NCI-H2107 (cell line): Measurements from ENCODE around the gene BUB3.
A peak's percentile ranks its signal among the peaks of the same experiment; 100 is the strongest.

Experiments used
- DNase-seq: peaks from one replicate; lab custom pipeline; 2025; lab: John Stamatoyannopoulos, UW

BUB3 gene, protein sequence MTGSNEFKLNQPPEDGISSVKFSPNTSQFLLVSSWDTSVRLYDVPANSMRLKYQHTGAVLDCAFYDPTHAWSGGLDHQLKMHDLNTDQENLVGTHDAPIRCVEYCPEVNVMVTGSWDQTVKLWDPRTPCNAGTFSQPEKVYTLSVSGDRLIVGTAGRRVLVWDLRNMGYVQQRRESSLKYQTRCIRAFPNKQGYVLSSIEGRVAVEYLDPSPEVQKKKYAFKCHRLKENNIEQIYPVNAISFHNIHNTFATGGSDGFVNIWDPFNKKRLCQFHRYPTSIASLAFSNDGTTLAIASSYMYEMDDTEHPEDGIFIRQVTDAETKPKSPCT

DNA sequence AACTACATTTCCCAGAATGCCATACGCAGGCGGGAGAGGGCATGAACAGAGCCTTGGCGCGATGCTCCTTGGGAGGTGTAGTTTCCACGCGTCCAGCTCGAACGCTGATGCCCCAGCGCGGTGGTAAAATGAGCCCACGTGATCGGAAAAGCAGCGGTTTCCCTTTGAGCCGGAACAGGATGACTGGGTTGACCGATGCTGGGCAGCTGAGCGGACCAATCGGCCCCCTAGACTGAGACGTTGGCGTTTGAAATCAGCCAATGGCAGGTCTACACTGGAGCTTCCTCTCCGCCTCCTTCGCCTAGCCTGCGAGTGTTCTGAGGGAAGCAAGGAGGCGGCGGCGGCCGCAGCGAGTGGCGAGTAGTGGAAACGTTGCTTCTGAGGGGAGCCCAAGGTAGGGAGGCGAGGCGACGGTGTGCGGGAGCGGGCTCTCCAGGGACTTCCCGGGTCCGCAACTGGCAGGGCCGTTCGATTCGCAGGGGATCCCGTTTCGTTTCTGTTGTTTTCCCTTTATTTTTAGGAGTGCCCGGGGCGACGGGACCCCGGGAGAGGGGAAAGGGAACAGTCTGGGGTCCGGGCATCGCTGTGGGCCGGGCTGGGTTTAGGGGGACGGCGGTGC, at the start of gene BUB3:
TSS of gene BUB3 (plus strand) at position 311 of the 619 bp plus-strand sequence. CDS start 516 bp downstream, outside the sequence.
- peak; percentile 94 for DNase-seq

DNA sequence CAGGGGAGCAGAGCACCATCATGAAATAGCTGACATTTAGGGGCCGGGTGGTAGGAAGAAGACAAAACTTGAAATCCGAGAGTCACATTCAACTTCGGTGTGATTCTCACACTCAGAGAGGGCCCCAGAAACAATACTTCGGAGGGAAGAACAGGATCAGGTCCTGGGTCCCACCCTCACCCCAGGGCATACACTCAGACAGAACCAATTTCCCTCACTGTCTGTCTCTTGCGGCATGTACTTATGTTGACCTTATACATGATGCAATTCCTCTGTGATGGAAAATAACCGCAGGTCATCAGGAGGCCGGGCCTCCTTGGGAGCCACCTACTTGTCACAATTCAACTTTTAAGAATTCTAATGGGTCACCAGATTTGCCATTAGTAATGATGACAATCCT, 44.7 kb upstream of the BUB3 start:
- DNase-seq, result no peak

DNA sequence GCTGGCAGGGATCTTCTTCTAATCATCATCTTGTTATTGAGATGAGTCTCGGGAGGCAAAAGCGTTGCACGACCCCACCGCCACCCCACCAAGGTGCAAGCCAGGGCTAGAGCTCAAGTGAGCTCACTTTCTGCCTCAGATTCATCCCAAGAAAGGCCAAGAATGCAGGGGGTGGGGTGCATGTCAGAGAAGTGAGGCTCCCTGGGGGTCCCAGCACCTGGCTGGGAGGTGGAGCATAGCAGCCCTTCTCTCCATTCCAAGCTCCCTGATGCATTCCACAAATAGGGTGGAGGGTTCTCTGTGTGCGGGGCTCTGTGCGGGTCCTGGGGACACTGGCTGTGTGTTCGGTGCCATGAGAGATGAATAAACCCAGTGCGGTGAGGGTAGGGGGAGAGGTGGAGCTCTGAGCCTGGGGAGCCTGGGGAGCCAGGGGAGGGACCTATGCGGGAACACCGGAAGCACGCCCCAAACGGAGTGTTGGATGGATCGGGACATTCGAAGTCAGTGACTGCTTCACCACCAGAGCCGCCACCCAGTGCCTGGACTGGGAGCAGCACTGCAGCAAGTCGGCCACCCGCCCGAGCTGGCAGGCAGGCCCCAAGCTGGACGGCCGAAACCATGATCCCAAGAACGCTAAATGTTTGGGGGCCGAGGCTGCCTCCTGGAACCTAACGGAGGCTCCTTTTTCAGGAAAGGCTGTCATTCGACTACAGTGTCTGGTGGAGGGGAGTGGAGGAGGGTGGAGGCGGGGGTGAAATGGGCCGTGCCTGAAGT, 36.4 kb upstream of the BUB3 start:
- DNase-seq, result no peak

DNA sequence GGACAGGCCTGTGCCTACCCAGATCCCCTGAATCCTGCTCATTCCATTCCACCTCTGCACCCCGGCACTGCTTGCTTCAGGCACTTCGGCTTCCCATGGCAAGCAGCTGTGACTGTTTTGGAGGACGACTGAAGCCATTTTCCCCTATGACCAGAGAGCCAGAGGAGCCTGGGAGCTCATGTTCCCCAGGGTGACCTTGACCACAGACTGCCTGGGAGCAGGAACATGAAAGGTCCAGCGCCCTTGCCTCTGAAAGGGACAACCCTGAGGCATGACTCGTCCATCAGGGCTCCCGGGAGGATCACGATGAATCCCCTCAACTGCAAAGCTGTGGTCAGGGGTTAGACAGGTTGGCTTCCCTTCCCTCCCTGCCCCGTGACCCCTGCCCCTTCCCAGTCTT, 35.1 kb upstream of the BUB3 start:
- DNase-seq, result no peak

DNA sequence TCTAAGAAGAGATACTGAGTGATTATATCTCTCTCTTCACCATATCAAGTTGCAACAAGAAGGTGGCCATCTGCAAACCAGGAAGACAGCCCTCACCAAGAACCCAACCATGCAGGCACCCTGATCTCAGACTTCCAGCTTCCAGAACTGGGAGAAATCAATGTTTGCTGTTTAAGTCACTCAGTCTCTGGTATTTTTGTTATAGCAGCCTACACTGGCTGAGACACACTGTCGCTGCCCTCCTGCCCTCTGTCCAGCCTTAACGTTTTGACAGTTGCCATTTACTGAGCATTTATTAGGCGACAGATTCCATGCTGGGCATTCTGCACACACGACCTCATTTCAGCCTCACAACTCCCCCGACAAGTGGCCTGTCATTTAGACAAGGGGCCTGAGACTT, 28.0 kb upstream of the BUB3 start:
- DNase-seq, result no peak

DNA sequence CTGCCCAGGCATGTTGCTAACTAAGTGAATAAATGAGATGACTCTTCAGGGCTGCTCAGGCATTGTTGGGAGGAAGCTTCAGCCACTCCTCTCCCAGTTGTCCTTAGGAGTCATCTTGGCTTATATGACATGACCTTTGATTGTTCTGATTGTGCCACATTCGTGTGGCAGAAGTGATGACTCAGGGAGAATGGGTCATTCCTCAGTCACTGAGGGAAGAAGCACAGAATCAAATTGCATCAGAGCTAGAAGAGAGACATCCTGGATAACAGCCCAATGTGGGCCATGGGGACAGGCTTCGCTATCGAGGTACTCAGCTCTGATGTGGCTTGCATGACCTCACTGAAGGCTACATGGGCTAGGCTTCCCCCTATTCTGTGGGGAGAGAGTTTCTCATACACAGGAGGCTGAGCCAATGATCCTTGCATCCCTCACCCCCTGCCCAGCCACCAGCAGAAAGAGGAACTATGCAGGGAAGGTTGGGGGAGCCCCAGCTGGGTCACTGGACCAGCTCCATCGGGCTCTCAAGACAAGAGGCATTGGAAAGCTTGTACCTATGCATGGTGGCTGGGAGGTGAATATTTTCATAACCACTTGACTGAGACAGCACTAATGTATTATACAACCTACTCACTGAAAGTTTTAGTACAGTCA, 24.5 kb upstream of the BUB3 start:
- no peak for DNase-seq

DNA sequence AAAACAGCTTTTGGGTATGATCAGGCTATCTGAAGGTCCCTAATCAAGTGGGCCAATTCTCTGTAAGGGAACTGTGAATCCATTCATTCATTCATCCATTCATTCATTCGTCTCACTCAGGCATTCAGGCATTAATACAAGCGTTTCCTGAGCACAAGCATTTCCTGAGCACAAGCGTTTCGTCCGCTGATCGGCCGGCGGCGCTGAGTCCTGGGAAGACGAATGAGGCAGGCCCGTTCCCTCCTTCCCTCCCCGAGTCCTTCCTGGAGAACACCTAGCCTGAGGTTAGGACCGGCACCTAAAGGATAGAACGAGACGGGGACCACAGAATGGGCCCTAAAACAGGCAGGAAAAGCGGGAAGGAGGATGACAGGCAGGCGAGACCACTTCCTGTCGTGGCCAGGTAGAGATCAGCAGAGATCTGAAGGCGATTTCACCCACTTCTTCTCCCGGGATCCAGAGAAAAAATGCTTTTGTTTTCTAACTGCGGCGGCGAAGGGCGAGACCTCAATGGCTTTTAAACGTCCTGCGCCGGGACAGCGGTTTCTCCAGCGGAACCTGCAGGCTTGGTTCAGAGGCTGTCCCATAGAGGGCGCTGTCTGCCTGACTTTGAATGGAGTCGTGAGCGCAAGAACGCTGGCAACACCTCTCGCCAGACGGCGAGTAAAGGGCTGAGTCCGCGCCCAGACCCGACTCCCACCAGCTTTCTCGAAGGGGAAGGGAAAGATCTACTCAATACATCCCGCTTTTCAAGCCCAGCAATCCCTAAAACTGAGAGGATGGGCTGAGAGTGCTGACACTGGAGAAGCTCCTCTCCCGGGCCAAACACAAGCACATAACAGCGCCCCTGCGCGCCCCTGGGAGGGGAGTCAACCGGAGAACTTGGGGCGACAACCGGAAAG, 21.4 kb upstream of the BUB3 start:
- DNase-seq, result peak; percentile 24

DNA sequence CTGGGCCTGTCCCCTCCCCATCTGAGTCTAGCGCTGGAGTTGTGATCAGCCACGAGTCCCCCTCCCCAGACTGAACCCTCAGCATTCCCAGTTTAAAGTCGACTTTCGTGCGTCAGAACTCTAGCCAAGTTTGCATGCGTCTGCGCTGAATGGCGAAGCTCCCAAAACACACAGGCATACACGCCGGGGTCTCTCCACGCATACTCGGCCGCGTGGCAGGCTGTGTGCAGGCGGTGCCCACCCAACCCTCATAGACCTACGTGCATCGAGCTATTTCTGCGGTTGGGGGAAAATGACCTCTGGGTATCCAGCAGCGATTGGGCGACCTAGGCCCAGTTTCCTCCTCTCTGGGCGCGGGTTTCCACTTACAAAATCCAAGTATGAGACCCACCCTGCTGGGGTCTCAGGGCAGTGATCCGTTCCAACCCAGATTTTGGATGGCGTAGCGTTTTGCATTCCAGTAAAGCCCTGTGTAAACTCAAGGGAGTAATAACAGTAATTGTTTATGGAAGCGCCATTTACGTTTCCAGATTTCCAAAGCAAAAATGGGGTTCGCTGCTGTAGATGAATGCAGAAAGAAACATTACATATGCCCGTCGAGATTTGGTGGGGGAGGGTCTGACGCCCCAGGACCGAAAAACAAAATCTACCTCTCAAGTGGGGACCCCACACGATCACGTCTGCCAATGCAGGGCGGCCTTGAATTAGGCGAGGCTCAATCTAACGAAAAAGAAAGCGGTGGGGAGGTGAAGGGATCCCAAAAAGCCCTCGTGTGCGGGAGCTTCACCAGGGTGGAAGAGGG, 20.5 kb upstream of the BUB3 start:
- no peak for DNase-seq

DNA sequence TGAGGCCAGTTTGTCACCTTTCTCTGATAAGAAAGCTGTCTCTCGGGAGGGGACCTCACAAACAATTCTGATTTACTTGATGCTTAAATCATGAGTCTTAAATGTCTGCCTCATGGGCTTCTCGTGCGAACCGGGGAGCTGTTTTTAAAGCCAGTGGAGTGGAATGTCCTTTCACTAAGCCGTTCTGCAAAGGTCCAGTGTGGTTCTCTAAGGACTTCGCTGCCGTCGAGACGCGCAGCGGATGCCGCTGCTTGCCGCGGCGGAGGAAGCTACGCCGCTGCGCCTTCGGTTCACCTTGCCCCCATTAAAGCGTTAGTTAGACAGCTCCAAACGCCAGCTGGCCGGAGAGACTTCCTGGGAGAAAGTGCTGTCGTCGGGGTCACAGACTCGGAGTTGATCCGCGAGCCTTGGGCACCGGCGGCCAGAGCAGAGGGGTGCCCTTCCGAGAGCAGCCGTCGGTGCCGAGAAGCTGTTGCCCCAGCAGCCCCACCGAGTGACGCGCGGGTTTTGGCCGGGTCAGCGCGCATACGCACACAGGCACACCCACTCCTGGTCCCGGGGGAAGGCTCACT, 19.8 kb upstream of the BUB3 start:
- no peak for DNase-seq

DNA sequence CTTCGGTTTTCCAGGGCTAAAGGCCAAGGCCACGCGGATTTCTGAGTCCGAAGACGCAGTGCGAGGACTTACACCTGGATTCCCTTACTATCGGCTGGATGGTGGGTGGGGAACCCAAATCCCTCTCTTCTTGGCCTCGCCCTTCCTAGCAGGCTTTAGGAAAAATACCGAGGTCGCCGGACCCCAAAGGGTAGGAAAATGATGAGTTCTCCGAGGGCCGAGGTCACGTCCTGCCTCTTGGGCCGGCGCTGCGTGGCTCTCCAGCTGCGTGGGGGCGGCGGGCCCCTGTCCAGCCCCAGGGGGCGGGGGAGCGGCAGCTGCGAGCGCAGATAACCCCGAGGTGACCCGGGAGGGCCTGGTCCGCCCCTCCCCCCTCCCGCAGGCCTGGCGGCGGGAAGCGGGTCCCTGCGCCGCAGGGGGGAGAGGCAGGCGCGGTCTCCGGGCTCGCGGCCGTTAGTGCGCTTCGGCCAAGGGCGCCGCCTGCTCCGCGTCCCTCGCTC, 19.2 kb upstream of the BUB3 start:
- DNase-seq, result no peak

DNA sequence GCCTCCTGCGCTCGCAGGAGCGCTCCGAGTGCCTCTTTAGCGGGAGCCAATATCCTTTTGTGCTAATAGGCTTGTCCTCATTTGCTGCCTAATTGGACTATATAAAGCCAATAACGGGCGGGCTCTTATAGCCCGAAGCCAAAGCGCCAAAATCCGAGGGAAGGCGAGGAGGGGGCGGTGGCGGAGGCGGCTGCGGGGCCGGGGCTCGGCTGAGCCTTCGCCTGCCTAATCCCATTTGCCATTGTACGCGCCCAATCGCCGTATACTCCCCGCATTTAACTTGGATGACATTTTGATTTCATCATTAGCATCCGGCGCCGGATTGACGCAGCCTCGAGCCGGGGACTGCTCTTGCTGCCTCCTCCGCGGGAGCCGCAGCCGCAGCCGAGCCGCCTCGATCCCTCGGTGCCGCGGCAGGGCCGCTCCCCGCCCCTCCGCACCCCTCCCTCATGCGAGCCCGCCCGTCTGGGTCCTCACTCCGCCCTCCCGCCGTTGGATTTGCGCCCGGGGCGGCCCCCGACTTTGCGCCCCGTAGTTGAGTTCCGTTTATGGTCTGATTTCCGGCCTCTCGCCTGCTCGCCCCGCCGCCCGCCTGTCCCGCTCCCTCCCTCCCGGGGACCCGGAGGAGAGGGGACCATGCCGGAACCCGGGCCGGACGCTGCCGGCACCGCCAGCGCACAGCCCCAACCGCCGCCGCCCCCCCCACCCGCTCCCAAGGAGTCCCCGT, 18.6 kb upstream of the BUB3 start, which contains the start of gene HMX3:
TSS of gene HMX3 (plus strand) at position 556 of the 727 bp plus-strand sequence. CDS start at position 637, 81 bp downstream.
- no peak for DNase-seq

DNA sequence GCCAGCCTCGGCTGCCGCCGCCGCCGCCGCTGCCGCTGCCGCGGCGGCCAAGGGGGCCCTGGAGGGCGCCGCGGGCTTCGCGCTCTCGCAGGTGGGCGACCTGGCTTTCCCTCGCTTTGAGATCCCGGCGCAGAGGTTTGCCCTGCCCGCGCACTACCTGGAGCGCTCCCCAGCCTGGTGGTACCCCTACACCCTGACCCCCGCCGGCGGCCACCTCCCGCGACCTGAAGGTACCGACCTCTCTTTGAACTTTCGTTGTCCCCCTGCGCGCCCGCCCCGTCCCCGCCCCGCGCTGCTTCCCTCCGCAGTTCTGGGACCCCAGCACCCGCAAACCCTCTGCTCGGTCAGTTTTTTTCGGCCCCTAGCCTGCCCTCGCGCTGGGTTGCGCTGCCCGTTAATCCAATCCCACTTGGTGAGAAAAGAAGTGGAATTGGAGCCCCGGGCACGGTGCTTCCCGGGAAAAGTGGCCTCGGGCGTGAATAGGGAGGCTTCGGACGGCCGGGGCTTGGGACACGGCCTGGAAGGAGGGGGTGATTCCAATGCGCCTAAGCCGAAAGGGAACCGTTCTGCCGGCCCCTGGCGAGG, 17.9 kb upstream of the BUB3 start:
- no peak for DNase-seq

DNA sequence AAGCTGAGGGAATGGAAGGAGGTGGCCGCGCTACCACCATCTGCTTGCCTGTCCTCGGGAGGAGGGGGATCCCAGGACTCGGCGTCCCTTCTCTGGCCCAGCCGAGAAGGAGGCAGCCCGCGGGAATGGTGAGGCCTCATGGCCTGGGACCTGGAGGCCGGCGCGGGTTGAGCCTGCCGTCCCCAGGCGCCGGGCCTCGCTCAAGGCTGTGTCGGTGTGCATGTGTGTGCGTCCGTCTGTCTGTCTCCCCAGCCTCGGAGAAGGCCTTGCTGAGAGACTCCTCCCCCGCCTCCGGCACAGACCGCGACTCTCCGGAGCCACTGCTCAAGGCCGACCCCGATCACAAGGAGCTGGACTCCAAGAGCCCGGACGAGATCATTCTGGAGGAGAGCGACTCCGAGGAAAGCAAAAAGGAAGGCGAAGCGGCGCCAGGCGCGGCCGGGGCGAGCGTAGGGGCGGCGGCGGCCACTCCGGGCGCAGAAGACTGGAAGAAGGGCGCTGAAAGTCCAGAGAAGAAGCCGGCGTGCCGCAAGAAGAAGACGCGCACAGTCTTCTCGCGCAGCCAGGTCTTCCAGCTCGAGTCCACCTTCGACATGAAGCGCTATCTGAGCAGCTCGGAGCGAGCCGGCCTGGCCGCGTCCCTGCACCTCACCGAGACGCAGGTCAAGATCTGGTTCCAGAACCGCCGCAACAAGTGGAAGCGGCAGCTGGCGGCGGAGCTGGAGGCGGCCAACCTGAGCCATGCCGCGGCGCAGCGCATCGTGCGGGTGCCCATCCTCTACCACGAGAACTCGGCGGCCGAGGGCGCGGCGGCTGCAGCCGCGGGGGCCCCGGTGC, 17.2 kb upstream of the BUB3 start:
- no peak for DNase-seq

DNA sequence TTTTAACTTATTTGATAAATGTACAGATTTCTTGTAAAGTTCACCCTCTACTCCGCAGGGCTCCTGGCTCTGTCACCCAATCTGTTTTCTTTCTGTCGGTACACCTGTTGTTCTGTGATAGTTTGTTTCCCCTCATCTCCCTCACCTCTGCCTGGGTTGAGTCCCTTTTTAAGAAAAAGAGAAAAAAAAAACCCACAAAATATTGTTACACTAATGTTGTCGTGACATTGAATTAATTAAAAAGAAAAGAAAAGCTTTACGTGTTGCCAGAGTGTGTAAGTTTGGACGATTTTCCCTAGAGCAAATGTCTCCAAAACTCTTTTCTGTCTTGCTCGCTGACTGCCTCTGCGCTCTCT, 15.1 kb upstream of the BUB3 start:
- no peak for DNase-seq

DNA sequence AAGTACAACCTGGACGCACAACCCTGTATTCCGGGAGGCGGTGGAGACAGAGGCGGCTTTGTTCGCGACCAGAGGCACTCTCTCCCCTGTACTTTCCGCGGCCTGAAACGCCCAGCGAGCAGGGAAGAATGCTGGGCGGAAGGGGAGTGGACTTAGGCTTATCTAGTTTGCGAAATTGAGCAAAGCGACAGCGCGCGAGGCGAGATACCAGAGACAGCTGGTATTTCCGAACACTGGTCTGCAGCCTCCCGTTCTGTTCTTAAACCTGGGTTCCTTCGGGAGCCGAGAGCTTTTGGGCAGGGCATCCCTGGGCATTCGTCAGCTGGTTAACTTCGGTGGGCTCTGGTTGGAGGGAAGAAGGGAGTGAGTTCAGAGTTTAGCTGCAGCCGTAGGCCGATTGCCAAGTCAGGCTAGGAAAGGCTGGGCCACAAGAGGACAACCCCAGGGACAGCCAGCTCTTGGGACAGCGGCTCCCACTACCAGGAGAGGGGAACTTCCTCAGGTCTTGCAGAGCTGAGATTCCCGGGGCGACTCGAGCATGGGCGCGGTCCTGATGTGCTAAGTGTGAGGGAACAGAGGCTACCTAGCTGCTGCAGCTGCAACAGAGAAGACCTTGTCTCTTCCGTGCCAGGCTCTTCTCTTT, 14.6 kb upstream of the BUB3 start:
- no peak for DNase-seq

DNA sequence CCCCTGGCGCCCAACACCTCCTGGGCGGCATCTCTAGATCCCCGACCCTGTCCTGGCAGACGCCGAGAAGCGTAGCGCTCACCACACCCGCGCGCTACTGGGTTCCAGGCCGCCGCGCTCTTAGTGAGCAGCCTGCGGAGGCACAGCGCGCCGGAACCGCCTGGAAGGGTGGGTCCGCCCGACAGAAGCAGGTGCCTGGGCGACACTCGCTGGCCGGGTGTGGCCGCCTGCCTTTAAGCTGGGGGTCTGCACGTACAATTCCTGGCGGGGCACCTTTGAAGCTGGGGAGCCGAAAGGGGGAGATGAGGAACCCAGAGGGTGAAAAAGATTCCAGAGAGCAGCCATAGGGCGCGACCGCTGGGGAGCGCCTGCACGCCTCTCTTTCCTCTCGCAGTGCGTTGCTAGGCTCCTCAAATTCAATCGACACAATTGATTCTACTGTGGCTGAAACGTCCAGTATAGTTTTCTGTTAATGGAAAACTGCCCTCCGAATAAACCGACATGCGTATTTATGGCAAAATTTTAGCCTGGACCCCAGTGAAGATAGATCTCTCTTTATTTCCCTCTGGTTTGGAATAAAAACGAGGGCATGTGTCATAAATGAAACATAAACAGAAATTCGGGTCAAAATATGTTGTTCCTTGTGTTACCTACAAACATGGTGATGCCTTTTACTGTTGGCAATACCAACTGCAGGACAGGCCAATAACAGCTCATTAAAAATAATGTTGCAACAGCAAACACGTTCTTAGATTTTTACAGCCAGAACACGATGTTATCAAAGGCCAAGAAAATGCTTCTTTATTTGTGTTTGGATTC, 13.8 kb upstream of the BUB3 start:
- no peak for DNase-seq

DNA sequence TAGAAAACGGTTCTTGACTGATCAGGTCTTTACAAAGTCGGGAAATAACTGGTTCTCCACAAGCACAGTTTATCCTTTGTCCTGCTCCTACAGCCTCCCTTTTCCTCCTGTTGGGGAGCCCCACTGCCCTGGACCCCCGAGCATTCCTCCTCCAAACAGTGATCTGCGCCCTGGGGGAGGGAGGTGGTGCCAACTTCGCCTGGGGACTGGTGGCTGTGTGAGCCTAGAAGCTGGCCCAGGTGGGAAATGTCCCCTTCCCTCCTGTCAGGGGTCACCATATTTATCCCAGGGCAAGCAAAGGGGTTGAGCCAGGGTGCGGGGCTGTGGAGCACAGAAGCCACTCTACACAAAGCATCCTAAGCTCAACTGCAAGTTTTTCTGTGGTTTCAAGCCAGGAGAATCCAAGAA, 13.2 kb upstream of the BUB3 start:
- no peak for DNase-seq
